GM12865 (cell line): ENCODE data around the gene MAP3K1.

Source experiments
- DNase-seq: peaks from one replicate; pipeline ENCODE4 v3.0.0; 2010; ENCODE audit warnings: low read depth
- H3K4me3 ChIP-seq: 2 replicates; pipeline ENCODE4 v1.5.1; 2011; ENCODE audit warnings: mild to moderate bottlenecking, low read depth, low read length, control low read depth
- TF ChIP-seq, protein P1 (sequence below): IDR thresholded peaks from 2 replicates; pipeline ENCODE4 v1.5.1; 2011; ENCODE audit warnings: low read length, control low read depth, low read depth, inconsistent platforms; ENCODE audit not compliant: insufficient read depth; ENCODE audit errors: missing control alignments

Gene MAP3K1

DNA sequence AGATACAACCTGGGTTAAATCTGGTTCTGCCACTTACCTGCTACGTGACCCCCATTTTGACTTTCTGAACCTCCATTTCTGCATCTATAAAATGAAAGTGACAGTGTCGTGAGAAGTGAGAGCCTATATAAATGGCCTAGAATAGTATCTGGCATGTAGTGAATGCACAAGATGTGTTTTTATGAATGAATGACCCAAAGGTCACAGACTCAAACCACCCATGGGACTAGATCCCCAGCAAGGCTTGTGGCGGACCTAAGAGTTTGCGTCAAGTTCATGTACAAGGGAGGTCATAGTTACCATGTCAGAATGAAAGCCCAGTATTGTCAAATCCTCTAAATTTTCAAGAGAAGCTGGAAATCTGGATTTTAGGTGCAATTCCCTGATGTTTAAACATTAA lies 82.9 kb downstream of the MAP3K1 start:
- TF ChIP-seq, protein P1, sequence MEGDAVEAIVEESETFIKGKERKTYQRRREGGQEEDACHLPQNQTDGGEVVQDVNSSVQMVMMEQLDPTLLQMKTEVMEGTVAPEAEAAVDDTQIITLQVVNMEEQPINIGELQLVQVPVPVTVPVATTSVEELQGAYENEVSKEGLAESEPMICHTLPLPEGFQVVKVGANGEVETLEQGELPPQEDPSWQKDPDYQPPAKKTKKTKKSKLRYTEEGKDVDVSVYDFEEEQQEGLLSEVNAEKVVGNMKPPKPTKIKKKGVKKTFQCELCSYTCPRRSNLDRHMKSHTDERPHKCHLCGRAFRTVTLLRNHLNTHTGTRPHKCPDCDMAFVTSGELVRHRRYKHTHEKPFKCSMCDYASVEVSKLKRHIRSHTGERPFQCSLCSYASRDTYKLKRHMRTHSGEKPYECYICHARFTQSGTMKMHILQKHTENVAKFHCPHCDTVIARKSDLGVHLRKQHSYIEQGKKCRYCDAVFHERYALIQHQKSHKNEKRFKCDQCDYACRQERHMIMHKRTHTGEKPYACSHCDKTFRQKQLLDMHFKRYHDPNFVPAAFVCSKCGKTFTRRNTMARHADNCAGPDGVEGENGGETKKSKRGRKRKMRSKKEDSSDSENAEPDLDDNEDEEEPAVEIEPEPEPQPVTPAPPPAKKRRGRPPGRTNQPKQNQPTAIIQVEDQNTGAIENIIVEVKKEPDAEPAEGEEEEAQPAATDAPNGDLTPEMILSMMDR: no peak
- H3K4me3 ChIP-seq: no peak overlapping the region
- no peak for DNase-seq

DNA sequence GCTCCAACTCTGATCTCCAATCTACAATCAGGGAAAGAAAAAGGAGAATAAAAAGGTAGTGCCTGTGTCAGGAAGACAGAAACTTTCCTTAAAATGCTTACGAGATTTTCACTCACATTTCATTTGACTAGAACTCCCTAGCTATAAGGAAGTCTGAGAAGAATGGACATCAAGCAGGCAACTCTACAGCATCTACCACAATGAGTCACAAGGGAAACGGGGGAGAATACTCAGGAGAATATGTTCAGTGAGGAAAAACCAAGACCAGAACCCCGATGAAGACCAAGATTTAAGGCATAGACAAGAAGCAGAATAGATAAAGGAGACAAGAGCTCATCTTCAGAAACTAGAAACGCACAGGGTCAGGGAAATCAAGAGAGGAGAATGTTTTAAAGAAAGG lies 85.0 kb downstream of the MAP3K1 start:
- H3K4me3 ChIP-seq: no peak overlapping the region
- TF ChIP-seq, protein P1: no peak
- DNase-seq: no peak

DNA sequence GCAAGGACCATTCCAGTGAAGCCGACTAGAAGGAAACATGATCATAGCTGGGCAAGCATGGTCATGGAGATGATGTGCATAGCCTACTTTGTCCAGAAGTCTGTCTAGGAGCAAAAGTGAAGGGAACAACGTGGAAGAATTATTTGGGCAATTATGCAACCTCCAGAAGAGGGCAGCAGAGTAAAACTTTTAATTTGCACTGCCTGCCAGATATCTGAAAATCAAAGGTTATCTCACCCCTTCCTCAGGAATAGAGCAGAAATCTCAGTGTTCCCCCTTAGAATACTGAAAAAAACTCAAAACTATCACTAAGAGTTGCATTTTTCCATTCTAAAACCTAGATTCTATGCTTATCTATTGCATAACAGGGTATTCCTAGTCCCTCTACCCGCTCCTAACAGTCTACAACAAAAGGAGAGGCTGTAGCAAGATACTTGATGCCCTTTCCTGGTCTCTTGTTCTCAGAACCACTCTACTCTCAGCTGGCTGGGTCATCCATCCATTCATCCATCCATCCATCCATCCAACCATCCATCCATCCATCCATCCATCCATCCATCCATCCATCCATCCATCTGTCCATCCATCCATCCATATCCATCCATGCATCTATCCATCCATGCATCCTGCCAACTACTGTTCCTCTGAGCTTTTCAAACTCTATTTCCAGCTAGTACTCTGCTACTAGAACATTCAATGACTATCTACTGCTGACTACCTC lies 85.7 kb downstream of the MAP3K1 start:
- TF ChIP-seq, protein P1: peak; percentile 62
- no peak overlapping the region for H3K4me3 ChIP-seq
- DNase-seq: peak; percentile 48

DNA sequence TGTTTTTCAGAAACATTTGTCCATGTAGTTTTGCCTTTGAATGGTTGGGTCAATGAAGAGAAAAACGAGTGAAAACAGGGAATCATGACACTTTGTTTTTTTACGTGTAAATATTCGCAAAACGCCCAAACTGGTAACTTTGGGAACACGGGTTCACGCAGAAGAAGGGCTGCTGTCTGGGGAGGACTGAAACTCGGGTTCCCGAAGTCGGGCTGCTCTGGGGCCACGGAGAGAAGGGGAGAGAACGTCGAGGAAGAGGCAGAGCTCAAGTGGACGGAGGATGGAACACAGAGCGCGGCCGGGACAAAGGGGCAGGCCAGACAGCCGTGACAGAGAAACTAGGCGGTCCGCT lies 93.6 kb downstream of the MAP3K1 start:
- peak overlapping the region; percentile 59 for H3K4me3 ChIP-seq
- TF ChIP-seq, protein P1: no peak
- no peak for DNase-seq

DNA sequence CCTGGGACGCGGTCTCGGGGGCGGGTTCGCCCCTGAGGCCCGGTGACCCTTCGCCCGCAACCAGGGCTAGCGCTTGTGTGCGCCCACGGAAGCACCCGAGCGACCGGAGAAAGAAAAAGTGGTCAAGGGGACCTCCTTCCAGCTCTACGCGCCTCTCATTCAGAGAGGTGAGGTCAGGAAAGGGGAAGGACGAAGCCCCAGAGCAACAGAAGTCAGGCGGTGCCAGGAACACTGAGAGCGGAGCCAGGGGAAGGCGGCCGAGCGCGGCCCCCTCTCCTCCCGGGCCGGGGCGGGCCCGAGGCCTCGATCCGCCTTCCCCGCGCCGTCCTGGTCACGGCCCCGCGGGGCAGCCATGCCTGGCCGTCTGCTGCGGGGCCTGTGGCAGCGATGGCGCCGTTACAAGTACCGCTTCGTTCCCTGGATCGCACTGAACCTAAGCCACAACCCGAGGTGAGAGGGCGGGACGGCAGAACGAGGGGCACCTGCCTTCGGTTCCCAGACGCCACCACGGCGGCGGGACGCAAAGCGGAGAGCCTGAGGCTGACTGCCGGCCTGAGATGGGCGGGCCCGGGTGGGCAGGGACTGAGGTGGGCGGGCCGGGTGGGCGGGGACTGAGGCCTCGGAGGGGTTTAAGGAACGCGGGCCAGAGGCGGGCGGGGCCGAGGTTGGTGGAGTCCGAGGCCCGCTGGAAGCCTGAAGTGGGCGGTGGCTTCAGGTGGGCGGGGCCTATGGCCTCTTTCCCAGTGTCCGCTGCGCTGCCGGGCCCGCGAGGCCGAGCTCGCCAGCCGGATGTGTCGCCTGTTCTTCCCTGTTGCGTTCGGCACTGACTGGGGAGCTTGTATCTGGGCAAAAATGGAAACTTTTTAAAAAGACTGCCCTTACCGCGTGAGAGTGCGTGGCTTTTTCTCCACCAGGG lies 94.2 kb downstream of the MAP3K1 start, which contains the start of gene SETD9:
Gene SETD9 (plus strand): TSS at position 303 of the 916 bp plus-strand sequence. CDS start 50 bp downstream, at position 353.
- peak; percentile 99 for DNase-seq
- peak within 1 kb of the TSS; percentile 59 for H3K4me3 ChIP-seq
- TF ChIP-seq, protein P1: no peak

DNA sequence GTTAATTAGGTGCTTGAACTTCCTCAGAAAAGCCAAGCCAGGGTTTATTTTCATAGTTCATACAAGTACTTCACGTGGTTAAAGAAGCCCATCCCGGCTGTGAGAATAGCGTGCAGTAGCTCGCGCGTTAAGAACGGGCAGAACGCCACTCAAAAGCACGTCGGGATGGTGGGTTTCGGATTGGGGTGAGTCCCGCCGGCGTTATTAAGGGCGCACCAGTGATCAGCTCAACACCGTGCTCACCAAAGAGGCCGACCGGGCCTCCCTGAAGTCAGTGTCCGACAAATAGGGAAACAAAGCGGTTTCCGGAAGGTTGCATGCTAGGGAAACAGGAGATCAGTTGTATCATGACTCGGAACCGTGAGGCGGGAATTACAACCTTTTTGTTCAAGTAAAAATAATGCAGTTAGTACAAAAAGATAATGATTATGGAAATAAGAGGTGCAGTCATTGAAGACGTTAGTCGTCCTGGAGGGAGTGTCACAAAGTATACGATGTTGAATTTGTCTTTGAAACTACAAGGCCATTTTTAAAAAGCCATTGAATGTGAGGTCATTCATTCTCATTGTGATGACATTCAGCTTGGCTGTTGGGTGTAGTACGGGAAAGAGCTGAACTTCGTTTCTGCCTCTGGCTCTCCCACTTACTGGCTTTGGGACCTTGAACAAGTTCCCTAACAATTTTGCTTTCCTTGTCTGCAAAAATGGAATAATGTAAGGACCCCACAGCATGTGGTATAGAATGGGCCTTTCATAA lies 95.0 kb downstream of the MAP3K1 start:
- TF ChIP-seq, protein P1: no peak
- peak; percentile 79 for DNase-seq
- H3K4me3 ChIP-seq: peak overlapping the region; percentile 53
